ENCODE measurements around the gene TMEM150A. TPM values are rescaled to one million over a fixed set of nuclear protein-coding genes. Genes with fewer than 3 reads are reported as not detected.

The TMEM150A gene
- total and polyA plus RNA-seq, 2 donors from 2014 or later: 23.1 to 61.2 TPM

GRCh38 chr2:85651097-85651496 lies 48.6 kb upstream of the TMEM150A start:
- intact Hi-C loops (cut with DNase I): no loop called here
- no peak for TF ChIP-seq CTCF (IDR thresholded peaks at IDR 0.05; ENCODE audit: borderline replicate concordance, extremely low read depth, insufficient read depth)
- H3K27me3 ChIP-seq (ENCODE audit: control insufficient read depth, insufficient read depth, low read length): no peaks in the 10 kb centered on the region
- peak in 1 of 5 donors; percentile 15 for DNase-seq
- H3K4me3 ChIP-seq (ENCODE audit: low read length in 3 of 3): no peak overlapping the region
- no peak overlapping the region for H3K9ac ChIP-seq (ENCODE audit: low read length in 3 of 3)
- peaks cover 4 to 30% (median 6%) of the 10 kb centered on the region in 3 donors for H3K36me3 ChIP-seq (ENCODE audit: control insufficient read depth in 2 of 3, insufficient read depth in 3 of 3, low read length in 3 of 3)
- FAIRE-seq: no peak
- H3K9me3 ChIP-seq (ENCODE audit: control insufficient read depth in 2 of 3, insufficient read depth in 1 of 3, low read length in 3 of 3): no peaks in the 10 kb centered on the region
- H3K27ac ChIP-seq (ENCODE audit: low read depth in 2 of 2, low read length in 2 of 2): peak overlapping the region; percentile 81 to 85
- peaks cover 0 to 12% (median 0%) of the 10 kb centered on the region in 3 donors for H3K4me1 ChIP-seq (ENCODE audit: control insufficient read depth in 2 of 3, insufficient read depth in 2 of 3, low read depth in 1 of 3, low read length in 3 of 3)

GRCh38 chr2:85650456-85650855 lies 48.0 kb upstream of the TMEM150A start:
- DNase-seq: no peak
- TF ChIP-seq CTCF (IDR thresholded peaks at IDR 0.05; ENCODE audit: borderline replicate concordance, extremely low read depth, insufficient read depth): no peak
- Histone ChIP-seq H3K9ac (ENCODE audit: low read length in 3 of 3) (no peak overlapping the region), H3K36me3 (ENCODE audit: control insufficient read depth in 2 of 3, insufficient read depth in 3 of 3, low read length in 3 of 3) (peaks cover 8 to 37% (median 9%) of the 10 kb centered on the region in 3 donors), H3K27me3 (ENCODE audit: control insufficient read depth, insufficient read depth, low read length) (no peaks in the 10 kb centered on the region), H3K4me3 (ENCODE audit: low read length in 3 of 3) (no peak overlapping the region), H3K4me1 (ENCODE audit: control insufficient read depth in 2 of 3, insufficient read depth in 2 of 3, low read depth in 1 of 3, low read length in 3 of 3) (peaks cover 0 to 9% (median 0%) of the 10 kb centered on the region in 3 donors), H3K9me3 (ENCODE audit: control insufficient read depth in 2 of 3, insufficient read depth in 1 of 3, low read length in 3 of 3) (no peaks in the 10 kb centered on the region), H3K27ac (ENCODE audit: low read depth in 2 of 2, low read length in 2 of 2) (peak overlapping the region; percentile 61 to 81)
- FAIRE-seq: no peak
- intact Hi-C loops (cut with DNase I): no loop called here

GRCh38 chr2:85649201-85650190 lies 47.0 kb upstream of the TMEM150A start:
- no peak for DNase-seq
- Histone ChIP-seq H3K9me3 (ENCODE audit: control insufficient read depth in 2 of 3, insufficient read depth in 1 of 3, low read length in 3 of 3) (no peaks in the 10 kb centered on the region), H3K27me3 (ENCODE audit: control insufficient read depth, insufficient read depth, low read length) (no peaks in the 10 kb centered on the region), H3K36me3 (ENCODE audit: control insufficient read depth in 2 of 3, insufficient read depth in 3 of 3, low read length in 3 of 3) (peaks cover 12 to 44% (median 13%) of the 10 kb centered on the region in 3 donors), H3K4me3 (ENCODE audit: low read length in 3 of 3) (no peak overlapping the region), H3K4me1 (ENCODE audit: control insufficient read depth in 2 of 3, insufficient read depth in 2 of 3, low read depth in 1 of 3, low read length in 3 of 3) (peaks cover 0 to 8% (median 0%) of the 10 kb centered on the region in 3 donors), H3K9ac (ENCODE audit: low read length in 3 of 3) (no peak overlapping the region), H3K27ac (ENCODE audit: low read depth in 2 of 2, low read length in 2 of 2) (peak overlapping the region in 1 of 2 donors; percentile 3)
- TF ChIP-seq CTCF (IDR thresholded peaks at IDR 0.05; ENCODE audit: borderline replicate concordance, extremely low read depth, insufficient read depth): no peak
- no peak for FAIRE-seq
- intact Hi-C loops (cut with DNase I): no loop called here
